Vagina (tissue), 2 donors: Measurements from ENCODE around the gene GSTM4. TPM values are rescaled to one million over a fixed set of nuclear protein-coding genes. Genes with fewer than 3 reads are reported as not detected.

Experiments used
- DNase-seq, 2 donors: peaks; one replicate each; pipeline ENCODE4 v3.0.0-alpha.2; 2017; ENCODE audit errors: extremely low spot score in 2 of 2
- H3K27ac ChIP-seq: fragments of 200-600 bp; sonication (generic); one replicate; pipeline ENCODE4 v1.5.1; 2019
- H3K27me3 ChIP-seq: fragments of 200-600 bp; sonication (generic); one replicate; pipeline ENCODE4 v1.5.1; 2019
- H3K36me3 ChIP-seq, 2 donors: fragments of 200-600 bp; sonication (generic); one replicate each; pipeline ENCODE4 v1.5.1; 2017 to 2019
- H3K4me1 ChIP-seq: fragments of 200-600 bp; sonication (generic); one replicate; pipeline ENCODE4 v1.5.1; 2019
- H3K4me3 ChIP-seq, 2 donors: fragments of 200-600 bp; sonication (generic); 1 replicate in 1 of 2; 2 replicates in 1 of 2; pipeline ENCODE4 v1.5.1; 2016 to 2019
- H3K9me3 ChIP-seq: fragments of 200-600 bp; sonication (generic); one replicate; pipeline ENCODE4 v1.5.1; 2019
- CTCF ChIP-seq, 3 experiments: fragments of 450-650 bp in 2 of 3; fragments of 200-600 bp in 1 of 3; sonication (generic) in 1 of 3; IDR thresholded peaks; one replicate each; pipeline ENCODE4 v1.5.1; 2017 to 2019; ENCODE audit warnings: antibody characterized with exemption in 3 of 3, mild to moderate bottlenecking in 2 of 3, moderate library complexity in 2 of 3
- POLR2A ChIP-seq, 2 donors: fragments of 450-650 bp; IDR thresholded peaks; one replicate each; pipeline ENCODE4 v1.6.1; 2017; ENCODE audit warnings: antibody characterized with exemption in 2 of 2, mild to moderate bottlenecking in 2 of 2, moderate library complexity in 2 of 2
- POLR2AphosphoS5 ChIP-seq, 2 donors: sonication (generic); formaldehyde crosslinking; IDR thresholded peaks; one replicate each; pipeline ENCODE4 v1.9.0; 2017; ENCODE audit warnings: antibody characterized with exemption in 2 of 2, mild to moderate bottlenecking in 2 of 2, low read depth in 1 of 2; ENCODE audit not compliant: insufficient read depth in 1 of 2
- intact Hi-C: fragments of 100-400 bp; cut with DNase I; formaldehyde crosslinking; loops from one replicate; pipeline ENCODE4 v1.15.1; 2023
- total RNA-seq: library from RNA; depleted of rRNA; stranded (reverse); fragments of >200 nt; gene quantifications from one replicate; pipeline ENCODE4 v1.2.3, GENCODE V29; 2016

GSTM4 gene
- total RNA-seq = 36.1 TPM

- H3K9me3 ChIP-seq = no peaks in the 10 kb centered on the region
- no peaks in the 10 kb centered on the region for H3K27me3 ChIP-seq
- intact Hi-C loops = no loop called here
- peak in 1 of 2 donors; percentile 90 for DNase-seq
- H3K27ac ChIP-seq = peak within 1 kb of the TSS; percentile 87
- peaks cover 20% of the 10 kb centered on the region for H3K4me1 ChIP-seq
- peaks cover 0 to 4% of the 10 kb centered on the region in 2 donors for H3K36me3 ChIP-seq
- H3K4me3 ChIP-seq = peak within 1 kb of the TSS; percentile 61 to 69
- TF ChIP-seq CTCF (IDR thresholded peaks at IDR 0.05) (peak in 1 of 3 experiments; percentile 29), POLR2A (IDR thresholded peaks at IDR 0.05) (no peak), POLR2AphosphoS5 (IDR thresholded peaks at IDR 0.05; ENCODE audit: insufficient read depth in 1 of 2, low read depth in 1 of 2) (peak; percentile 65 to 88)
Measured at GRCh38 chr1:109655615-109656519, at the start of gene GSTM4. TSS of gene GSTM4 (plus strand) at chr1:109656099. CDS start at chr1:109656390, 291 bp downstream.

- Histone ChIP-seq H3K36me3 (no peaks in the 10 kb centered on the region), H3K4me3 (no peak overlapping the region), H3K4me1 (no peaks in the 10 kb centered on the region), H3K27me3 (no peaks in the 10 kb centered on the region), H3K27ac (no peak overlapping the region), H3K9me3 (no peaks in the 10 kb centered on the region)
- TF ChIP-seq POLR2AphosphoS5 (IDR thresholded peaks at IDR 0.05; ENCODE audit: insufficient read depth in 1 of 2, low read depth in 1 of 2) (no peak), POLR2A (IDR thresholded peaks at IDR 0.05) (no peak), CTCF (IDR thresholded peaks at IDR 0.05) (no peak)
- DNase-seq = no peak
- intact Hi-C loops = no loop called here
Measured at GRCh38 chr1:109609881-109610280, 46.0 kb upstream of the GSTM4 start.

GRCh38 chr1:109610609-109611307 lies 45.1 kb upstream of the GSTM4 start:
- Histone ChIP-seq H3K9me3 (no peaks in the 10 kb centered on the region), H3K4me3 (no peak overlapping the region), H3K27me3 (no peaks in the 10 kb centered on the region), H3K36me3 (no peaks in the 10 kb centered on the region), H3K27ac (no peak overlapping the region), H3K4me1 (no peaks in the 10 kb centered on the region)
- DNase-seq = no peak
- TF ChIP-seq POLR2AphosphoS5 (IDR thresholded peaks at IDR 0.05; ENCODE audit: insufficient read depth in 1 of 2, low read depth in 1 of 2) (no peak), CTCF (IDR thresholded peaks at IDR 0.05) (no peak), POLR2A (IDR thresholded peaks at IDR 0.05) (no peak)
- intact Hi-C loops = no loop called here

GRCh38 chr1:109611308-109611990 lies 44.5 kb upstream of the GSTM4 start:
- Histone ChIP-seq H3K9me3 (no peaks in the 10 kb centered on the region), H3K36me3 (no peaks in the 10 kb centered on the region), H3K27ac (no peak overlapping the region), H3K4me3 (no peak overlapping the region), H3K27me3 (no peaks in the 10 kb centered on the region), H3K4me1 (no peaks in the 10 kb centered on the region)
- TF ChIP-seq CTCF (IDR thresholded peaks at IDR 0.05) (no peak), POLR2AphosphoS5 (IDR thresholded peaks at IDR 0.05; ENCODE audit: insufficient read depth in 1 of 2, low read depth in 1 of 2) (no peak), POLR2A (IDR thresholded peaks at IDR 0.05) (no peak)
- no peak for DNase-seq
- intact Hi-C loops = no loop called here
